Esophagus (tissue), 2 donors: ENCODE data around the gene PHACTR3. TPM values are rescaled to one million over a fixed set of nuclear protein-coding genes. Genes with fewer than 3 reads are reported as not detected.
A peak's percentile ranks its signal among the peaks of the same experiment; 100 is the strongest.

ENCODE experiments used
- H3K27ac ChIP-seq, 2 donors: one replicate each; pipeline ENCODE4 v1.5.1; 2013; ENCODE audit warnings: low read depth in 2 of 2, mild to moderate bottlenecking in 2 of 2, inconsistent platforms in 1 of 2, low read length in 1 of 2, moderate library complexity in 1 of 2
- H3K27me3 ChIP-seq, 2 donors: one replicate each; pipeline ENCODE4 v1.6.1; 2013; ENCODE audit warnings: low read length in 2 of 2, control low read depth in 1 of 2, mild to moderate bottlenecking in 1 of 2; ENCODE audit not compliant: insufficient read depth in 2 of 2, control insufficient read depth in 1 of 2
- H3K36me3 ChIP-seq, 2 donors: one replicate each; pipeline ENCODE4 v1.6.1; 2013; ENCODE audit warnings: low read length in 1 of 2; ENCODE audit not compliant: control insufficient read depth in 2 of 2, insufficient read depth in 2 of 2
- H3K4me1 ChIP-seq, 2 donors: one replicate each; pipeline ENCODE4 v1.6.1; 2013; ENCODE audit warnings: low read length in 1 of 2; ENCODE audit not compliant: control insufficient read depth in 2 of 2, insufficient read depth in 2 of 2
- H3K4me3 ChIP-seq, 2 donors: one replicate each; pipeline ENCODE4 v1.5.1; 2013; ENCODE audit warnings: low read length in 2 of 2, mild to moderate bottlenecking in 2 of 2, low read depth in 1 of 2, moderate library complexity in 1 of 2
- H3K9me3 ChIP-seq, 2 donors: one replicate each; pipeline ENCODE4 v1.6.1; 2013; ENCODE audit warnings: mild to moderate bottlenecking in 2 of 2, low read depth in 1 of 2, low read length in 1 of 2, moderate library complexity in 1 of 2; ENCODE audit not compliant: control insufficient read depth in 2 of 2, insufficient read depth in 1 of 2
- WGBS, 2 donors: extraction: QIAGEN DNeasy Blood & Tissue Kit; methylation state at CpG; one replicate each; pipeline ENCODE4 v1.1.7; 2013; 5-methylcytosine and 5-hydroxymethylcytosine counted together
- polyA plus RNA-seq, 2 donors: library from polyadenylated mRNA; stranded (reverse); fragments of 200-250 nt; gene quantifications; one replicate each; pipeline ENCODE4 v1.2.3, GENCODE V29; 2013
- donor health status: healthy with polysubstance abuse.
- donor health status: Bipolar disorder and iron deficiency.

Gene PHACTR3
- polyA plus RNA-seq, 2 donors, result 0.27 to 0.83 TPM

GRCh38 chr20:59572515-59572914 lies 31.8 kb upstream of the PHACTR3 start:
- H3K27ac ChIP-seq, result no peak overlapping the region
- peaks cover 0 to 5% of the 10 kb centered on the region in 2 donors for H3K4me1 ChIP-seq
- no peak overlapping the region for H3K4me3 ChIP-seq
- no peaks in the 10 kb centered on the region for H3K9me3 ChIP-seq
- 93 to 94% methylated on average over 4 of the region's 4 CpGs for WGBS, 2 donors
- peaks cover 0 to 4% of the 10 kb centered on the region in 2 donors for H3K27me3 ChIP-seq
- no peaks in the 10 kb centered on the region for H3K36me3 ChIP-seq

- Histone ChIP-seq H3K36me3 (no peaks in the 10 kb centered on the region), H3K9me3 (no peaks in the 10 kb centered on the region), H3K27ac (no peak overlapping the region), H3K27me3 (peaks cover 0 to 5% of the 10 kb centered on the region in 2 donors), H3K4me1 (peaks cover 0 to 5% of the 10 kb centered on the region in 2 donors), H3K4me3 (no peak overlapping the region)
- WGBS, 2 donors, result 84 to 85% methylated on average over 8 of the region's 8 CpGs
Observed at GRCh38 chr20:59573837-59574236, 30.5 kb upstream of the PHACTR3 start.

DNA sequence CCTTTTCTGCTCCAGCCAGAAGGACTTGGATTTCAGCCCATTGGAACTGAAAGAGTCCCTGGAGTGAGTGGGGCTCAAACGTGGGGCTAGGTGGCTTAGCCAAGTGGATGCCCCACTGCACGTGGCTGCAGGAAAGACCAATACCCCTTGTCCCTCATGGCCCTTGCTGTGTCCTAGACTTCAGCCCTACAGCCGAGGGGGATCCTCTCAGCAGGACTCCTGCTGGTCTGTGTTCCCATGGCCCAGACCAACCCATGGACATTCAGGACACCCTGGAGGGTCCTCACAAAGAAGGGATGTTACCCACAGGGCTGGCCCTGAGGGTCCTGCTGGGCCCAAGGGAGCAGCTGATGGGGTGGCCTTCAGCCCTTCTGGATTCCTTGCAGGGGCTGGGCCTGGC lies 30.0 kb upstream of the PHACTR3 start:
- 62 to 72% methylated on average over 3 of the region's 3 CpGs for WGBS, 2 donors

DNA sequence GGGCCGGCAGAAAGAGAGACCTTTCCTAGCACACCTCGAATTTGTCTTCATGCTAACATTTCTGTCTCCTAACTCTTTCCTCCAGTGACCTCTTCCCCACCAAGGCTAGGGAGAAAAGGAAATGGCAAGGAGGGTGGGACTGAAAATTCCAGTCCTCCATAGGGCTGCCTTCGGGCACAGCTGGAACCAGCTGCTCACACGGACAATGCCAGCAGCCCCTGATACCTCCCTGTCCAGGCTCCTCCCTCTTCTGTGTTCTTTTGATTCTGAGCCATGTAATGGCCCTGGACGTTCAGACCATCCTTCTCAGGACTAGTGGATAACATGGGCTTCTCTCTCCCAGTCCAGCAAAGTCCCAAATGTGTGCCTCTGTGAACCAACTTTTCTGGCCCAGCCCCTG lies 29.1 kb upstream of the PHACTR3 start:
- H3K4me1 ChIP-seq, result peaks cover 0 to 9% of the 10 kb centered on the region in 2 donors
- peaks cover 0 to 5% of the 10 kb centered on the region in 2 donors for H3K27me3 ChIP-seq
- H3K36me3 ChIP-seq, result no peaks in the 10 kb centered on the region
- no peaks in the 10 kb centered on the region for H3K9me3 ChIP-seq
- no peak overlapping the region for H3K4me3 ChIP-seq
- H3K27ac ChIP-seq, result no peak overlapping the region
- WGBS, 2 donors, result 50 to 61% methylated on average over 5 of the region's 5 CpGs

More for the DNA sequence above, 30.0 kb upstream of the PHACTR3 start:
- Histone ChIP-seq H3K9me3 (no peaks in the 10 kb centered on the region), H3K4me3 (no peak overlapping the region), H3K27ac (no peak overlapping the region), H3K36me3 (no peaks in the 10 kb centered on the region), H3K27me3 (peaks cover 0 to 5% of the 10 kb centered on the region in 2 donors), H3K4me1 (peaks cover 0 to 5% of the 10 kb centered on the region in 2 donors)

DNA sequence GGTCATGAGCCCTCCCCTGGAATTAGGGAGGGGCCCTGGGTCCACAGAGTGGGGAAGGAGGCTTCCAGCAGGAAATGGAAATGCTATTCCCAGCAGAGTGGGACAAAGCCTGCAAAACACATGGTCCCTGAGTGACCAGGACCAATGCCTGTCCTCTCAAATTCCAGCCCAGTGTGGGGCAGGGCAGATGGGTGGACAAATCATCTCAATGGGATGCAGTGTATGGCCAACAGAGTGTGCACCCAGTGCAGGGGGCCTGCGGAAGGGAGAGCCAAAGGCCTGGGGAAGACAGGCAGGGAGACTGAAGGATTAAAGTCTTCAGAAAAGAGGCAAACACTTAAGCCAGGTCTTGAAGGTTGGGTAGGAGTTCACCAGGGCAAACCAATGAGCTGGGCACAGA lies 28.7 kb upstream of the PHACTR3 start:
- no peak overlapping the region for H3K4me3 ChIP-seq
- H3K9me3 ChIP-seq, result no peaks in the 10 kb centered on the region
- H3K4me1 ChIP-seq, result peaks cover 0 to 9% of the 10 kb centered on the region in 2 donors
- H3K27me3 ChIP-seq, result peaks cover 0 to 5% of the 10 kb centered on the region in 2 donors
- H3K27ac ChIP-seq, result no peak overlapping the region
- WGBS, 2 donors, result 80 to 93% methylated on average over 1 of the region's 1 CpG
- no peaks in the 10 kb centered on the region for H3K36me3 ChIP-seq

- peaks cover 0 to 9% of the 10 kb centered on the region in 2 donors for H3K4me1 ChIP-seq
Observed at GRCh38 chr20:59576216-59576953, 28.0 kb upstream of the PHACTR3 start.

GRCh38 chr20:59577037-59577808 lies 27.1 kb upstream of the PHACTR3 start:
- Histone ChIP-seq H3K27ac (no peak overlapping the region), H3K27me3 (peaks cover 0 to 5% of the 10 kb centered on the region in 2 donors), H3K9me3 (no peaks in the 10 kb centered on the region), H3K36me3 (no peaks in the 10 kb centered on the region), H3K4me3 (peak overlapping the region in 1 of 2 donors; percentile 16), H3K4me1 (peaks cover 0 to 9% of the 10 kb centered on the region in 2 donors)
- WGBS, 2 donors, result 3 to 5% methylated on average over 75 to 95 of the region's 95 CpGs

More at GRCh38 chr20:59576216-59576953, 28.0 kb upstream of the PHACTR3 start:
- H3K27me3 ChIP-seq, result peaks cover 0 to 5% of the 10 kb centered on the region in 2 donors
- no peak overlapping the region for H3K4me3 ChIP-seq
- H3K27ac ChIP-seq, result no peak overlapping the region
- 53% methylated on average over 18 of the region's 18 CpGs for WGBS, 2 donors
- no peaks in the 10 kb centered on the region for H3K36me3 ChIP-seq
- H3K9me3 ChIP-seq, result no peaks in the 10 kb centered on the region

DNA sequence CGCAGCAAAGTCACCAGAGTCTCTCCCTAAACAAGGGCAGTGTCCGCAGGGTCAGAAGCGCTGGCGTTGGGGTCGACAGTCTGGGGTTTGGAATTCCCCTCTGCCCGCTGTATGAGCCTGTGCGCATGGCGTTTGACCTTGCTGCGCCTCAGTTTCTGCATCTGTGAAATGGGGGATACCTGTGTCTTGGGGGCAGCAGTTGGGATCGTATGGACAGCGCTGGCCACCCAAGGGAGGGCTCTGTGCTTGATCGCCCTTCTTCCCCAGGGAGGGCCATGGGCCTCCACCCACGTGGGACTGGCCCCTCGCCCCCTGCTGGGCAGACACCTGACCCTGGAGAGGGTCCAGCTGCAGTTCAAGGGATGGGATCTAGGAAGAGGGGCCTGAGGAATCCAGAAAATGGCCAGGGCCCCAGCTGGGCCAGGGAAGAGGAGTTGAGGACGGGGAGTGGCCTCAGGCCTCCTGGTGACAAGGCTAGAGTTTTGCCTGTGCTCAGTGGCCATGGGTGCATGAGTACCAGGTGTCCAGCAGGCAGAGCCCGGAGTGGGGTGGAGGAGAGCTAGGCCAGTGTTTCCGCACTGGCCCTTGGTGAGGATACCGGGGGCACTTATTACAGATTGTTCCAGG lies 26.4 kb upstream of the PHACTR3 start:
- no peaks in the 10 kb centered on the region for H3K9me3 ChIP-seq
- H3K4me3 ChIP-seq, result no peak overlapping the region
- 54 to 59% methylated on average over 18 of the region's 18 CpGs for WGBS, 2 donors
- peaks cover 0 to 5% of the 10 kb centered on the region in 2 donors for H3K27me3 ChIP-seq
- no peak overlapping the region for H3K27ac ChIP-seq
- H3K36me3 ChIP-seq, result no peaks in the 10 kb centered on the region
- H3K4me1 ChIP-seq, result peaks cover 0 to 9% of the 10 kb centered on the region in 2 donors
